GM19452 (cell line): ENCODE measurements around the gene HCAR3.
"Not testable (repeated sequence)": the region's sequence is repeated elsewhere in the genome, so short reads cannot be mapped to it uniquely, and the experiment has no call there.

Source experiments
- ATAC-seq: cut with Tn5 transposase; IDR thresholded peaks from one replicate; pipeline ENCODE4 v1.9.1; 2021; ENCODE audit not compliant: unreplicated experiment

Gene HCAR3

DNA sequence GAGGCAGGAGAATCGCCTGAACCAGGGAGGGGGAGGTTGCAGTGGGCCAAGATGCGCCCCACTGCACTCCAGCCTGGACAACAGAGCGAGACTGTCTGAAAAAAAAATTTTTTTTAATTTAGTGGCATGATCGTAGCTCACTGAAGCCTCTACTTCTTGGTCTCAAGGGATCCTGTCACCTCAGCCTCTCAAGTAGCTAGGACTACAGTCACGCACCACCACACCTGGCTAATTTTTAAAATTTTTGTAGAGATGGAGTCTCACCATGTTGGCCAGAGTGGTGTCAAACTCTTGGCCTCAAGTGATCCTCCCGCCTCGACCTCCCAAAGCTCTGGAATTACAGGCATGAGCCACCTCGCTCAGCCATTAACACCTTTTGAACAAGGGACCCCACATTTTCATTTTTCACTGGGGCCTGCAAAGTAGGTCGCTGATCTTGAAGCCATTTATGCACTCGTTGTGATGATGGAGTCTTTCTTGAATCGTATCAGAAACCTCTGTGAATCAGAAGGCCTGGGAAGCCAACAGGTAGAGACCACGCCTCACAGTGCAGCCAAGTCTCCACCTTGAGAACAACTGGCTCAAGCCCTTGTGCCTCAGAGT is 8.1 kb upstream of the HCAR3 start:
- ATAC-seq: no peak

DNA sequence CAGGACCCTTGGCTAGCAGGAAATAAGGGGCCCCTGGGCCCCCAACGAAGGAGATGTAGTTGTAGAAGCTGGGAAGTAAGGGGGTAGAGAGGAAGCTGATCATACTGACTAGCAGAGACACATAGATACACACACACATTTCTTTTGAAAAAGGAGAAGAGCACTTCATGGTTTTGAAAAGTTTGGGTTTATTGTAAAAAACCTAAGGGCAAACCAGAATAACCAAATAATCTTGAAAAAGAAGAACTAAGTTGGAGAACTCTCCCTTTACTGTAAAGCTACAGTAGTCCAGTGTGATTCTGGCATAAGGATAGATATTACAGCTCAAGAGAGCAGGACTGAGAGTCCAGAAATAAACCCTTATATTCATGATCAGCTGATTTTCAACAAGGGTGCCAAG is 5.8 kb upstream of the HCAR3 start:
- ATAC-seq: no peak

DNA sequence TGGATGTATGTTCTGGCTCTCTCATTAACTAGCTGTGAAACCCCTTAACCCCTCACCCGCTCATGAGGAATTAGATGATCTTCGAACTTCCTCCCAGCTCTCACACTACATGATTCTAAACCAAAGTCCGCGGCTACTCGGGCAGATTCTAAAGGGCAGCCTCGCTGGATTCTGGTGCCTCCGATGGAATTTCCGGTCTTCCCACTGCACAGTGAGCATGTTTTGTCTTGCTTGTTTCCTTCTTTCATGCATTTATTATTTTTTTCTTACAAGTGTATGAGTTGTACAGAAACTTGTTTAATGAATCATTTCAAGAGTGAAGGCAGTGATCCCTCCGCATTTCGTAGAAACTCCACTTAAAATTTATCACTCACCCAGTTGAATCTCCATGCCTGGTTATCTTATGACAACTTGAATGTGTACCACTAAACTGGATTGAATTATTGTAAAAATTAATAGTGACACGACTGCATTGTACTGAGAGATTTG is 4.5 kb upstream of the HCAR3 start:
- no peak for ATAC-seq

DNA sequence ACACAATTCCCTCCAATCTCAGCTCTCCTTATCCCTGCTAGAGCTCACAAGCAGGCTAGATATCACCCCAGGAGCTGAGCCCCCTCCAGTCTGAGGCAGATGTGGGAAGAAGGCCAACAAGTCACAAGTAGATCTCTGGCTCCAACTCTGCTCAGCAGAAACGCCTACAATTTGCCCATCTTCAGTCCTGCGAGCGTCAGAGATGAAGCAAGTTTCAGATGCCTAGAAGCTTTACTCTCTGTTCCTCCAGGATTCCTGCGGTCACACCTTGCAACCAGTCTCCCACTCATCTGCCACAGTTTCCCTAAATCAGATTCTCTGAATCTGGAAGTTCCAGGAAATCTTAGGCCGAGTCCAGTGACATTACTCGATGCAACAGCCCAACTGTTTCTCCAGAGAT is 1.4 kb downstream of the HCAR3 start:
- not testable (repeated sequence) for ATAC-seq

GRCh38 chr12:122713491-122714188 is 3.0 kb downstream of the HCAR3 start:
- ATAC-seq: not testable (repeated sequence)

GRCh38 chr12:122711266-122711665 is 5.3 kb downstream of the HCAR3 start:
- not testable (repeated sequence) for ATAC-seq

DNA sequence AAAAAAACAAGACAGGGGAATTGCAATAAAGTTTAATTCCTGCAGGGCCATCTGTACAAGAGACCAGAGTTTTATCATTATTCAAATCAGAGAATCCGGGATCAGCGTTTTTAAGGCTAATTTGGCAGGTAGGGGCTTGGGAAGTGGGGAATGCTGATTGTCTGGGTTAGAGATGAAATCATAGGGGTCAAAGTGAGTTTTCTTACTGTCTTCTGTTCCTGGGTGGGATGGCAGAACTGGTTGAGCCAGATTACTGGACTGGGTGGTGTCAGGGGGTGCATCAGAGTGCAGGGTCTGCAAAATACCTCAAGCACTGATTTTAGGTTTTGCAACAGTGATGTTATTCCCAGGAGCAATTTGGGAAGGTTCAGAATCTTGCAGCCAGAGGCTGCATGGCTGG is 6.3 kb downstream of the HCAR3 start:
- not testable (repeated sequence) for ATAC-seq

DNA sequence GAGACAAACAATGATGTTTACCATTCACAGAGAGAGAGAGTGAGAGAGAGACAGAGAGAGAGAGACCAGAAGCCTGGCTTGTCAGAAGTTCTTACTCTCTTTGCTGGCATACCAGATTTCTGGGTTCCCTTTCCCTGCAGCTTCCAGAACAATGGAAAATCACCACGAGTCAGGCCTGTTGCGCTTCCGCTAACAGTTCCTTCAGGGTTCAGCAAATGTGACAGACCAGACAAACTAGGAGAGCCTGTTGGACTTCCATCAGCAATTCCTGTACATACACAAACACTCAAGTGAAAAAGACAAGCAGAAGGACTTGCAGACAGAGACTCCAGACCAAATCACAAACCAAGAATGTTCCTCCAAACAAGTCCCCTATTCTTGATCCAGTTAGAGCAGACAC is 7.3 kb downstream of the HCAR3 start:
- ATAC-seq: not testable (repeated sequence)

DNA sequence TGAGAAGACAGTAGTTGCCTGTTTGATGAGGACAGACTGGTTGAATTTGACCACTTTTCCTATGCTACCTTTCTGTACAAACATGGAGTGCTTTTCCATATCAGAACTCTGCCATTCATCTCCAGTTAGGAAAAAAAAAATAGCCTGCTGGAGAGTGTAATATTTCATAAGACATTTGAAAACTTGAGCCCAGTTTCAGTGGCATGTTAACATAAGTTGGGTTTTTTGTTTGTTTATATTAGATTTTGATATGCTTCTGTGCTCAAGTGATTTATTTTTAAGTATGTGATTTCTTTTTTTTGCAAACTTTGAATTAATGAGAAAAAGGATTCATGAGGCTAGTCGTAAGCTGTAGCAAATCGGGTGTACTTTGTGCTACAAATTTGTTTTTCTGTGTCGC is 12.8 kb downstream of the HCAR3 start:
- ATAC-seq: not testable (repeated sequence)

DNA sequence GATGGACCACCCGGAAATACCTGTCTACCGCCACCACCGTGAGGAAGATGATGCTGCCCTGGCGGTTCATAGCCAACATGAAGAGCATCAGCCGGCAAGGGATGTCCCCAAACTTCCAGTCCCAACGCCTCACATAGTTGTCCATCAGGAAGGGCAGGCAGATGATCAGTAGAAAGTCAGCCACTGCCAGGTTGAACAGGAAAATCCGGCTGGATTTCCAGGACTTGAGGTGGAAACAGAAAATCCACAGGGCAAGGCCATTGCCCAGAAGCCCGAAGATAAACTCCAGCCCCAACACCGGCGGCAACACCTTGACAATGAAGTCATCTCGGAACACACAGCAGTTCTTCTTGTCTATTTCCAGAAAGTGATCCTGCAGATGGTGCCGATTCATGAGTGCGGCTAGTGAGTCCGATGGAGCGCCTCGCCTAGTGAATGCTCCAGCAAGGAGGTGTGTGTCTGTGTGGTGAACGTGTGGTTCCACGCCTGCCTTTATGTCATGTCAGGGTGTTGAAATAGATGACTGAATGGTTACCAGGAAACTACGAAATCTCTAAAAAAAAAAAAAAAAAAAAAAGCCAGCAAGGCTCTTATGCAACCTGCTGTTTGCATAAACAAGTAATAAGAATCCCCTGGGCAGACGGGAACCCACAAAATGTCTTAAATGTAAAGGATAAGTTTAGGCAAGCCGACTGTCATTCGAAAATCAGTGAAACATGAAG is 13.6 kb downstream of the HCAR3 start, which contains the start of gene HCAR2:
HCAR2 (minus strand) TSS at position 468 of the 722 bp plus-strand sequence; CDS start at position 394, 74 bp downstream.
- ATAC-seq: not testable (repeated sequence)

DNA sequence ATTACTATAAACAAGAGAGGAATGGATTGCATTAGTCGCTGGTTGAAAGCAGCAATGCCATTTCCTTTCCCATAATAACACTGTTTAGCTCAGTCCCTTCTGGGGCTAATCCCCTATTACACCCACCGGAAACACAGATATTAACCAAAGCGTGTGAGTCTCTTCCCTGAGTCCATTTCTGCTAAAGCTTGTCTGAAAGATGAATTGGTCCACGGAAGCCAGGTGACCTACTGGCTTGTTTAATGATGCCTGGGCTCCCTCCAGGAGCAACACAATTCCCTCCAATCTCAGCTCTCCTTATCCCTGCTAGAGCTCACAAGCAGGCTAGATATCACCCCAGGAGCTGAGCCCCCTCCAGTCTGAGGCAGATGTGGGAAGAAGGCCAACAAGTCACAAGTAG is 15.1 kb downstream of the HCAR3 start:
- ATAC-seq: not testable (repeated sequence)

- not testable (repeated sequence) for ATAC-seq
Observed at GRCh38 chr12:122700038-122700710, 16.4 kb downstream of the HCAR3 start.

GRCh38 chr12:122696922-122697321 is 19.7 kb downstream of the HCAR3 start:
- not testable (repeated sequence) for ATAC-seq

GRCh38 chr12:122691566-122691965 is 25.0 kb downstream of the HCAR3 start:
- no peak for ATAC-seq

GRCh38 chr12:122688291-122688690 is 28.3 kb downstream of the HCAR3 start:
- ATAC-seq: no peak

GRCh38 chr12:122687086-122687485 is 29.5 kb downstream of the HCAR3 start:
- ATAC-seq: no peak

GRCh38 chr12:122686538-122686937 is 30.1 kb downstream of the HCAR3 start:
- no peak for ATAC-seq

DNA sequence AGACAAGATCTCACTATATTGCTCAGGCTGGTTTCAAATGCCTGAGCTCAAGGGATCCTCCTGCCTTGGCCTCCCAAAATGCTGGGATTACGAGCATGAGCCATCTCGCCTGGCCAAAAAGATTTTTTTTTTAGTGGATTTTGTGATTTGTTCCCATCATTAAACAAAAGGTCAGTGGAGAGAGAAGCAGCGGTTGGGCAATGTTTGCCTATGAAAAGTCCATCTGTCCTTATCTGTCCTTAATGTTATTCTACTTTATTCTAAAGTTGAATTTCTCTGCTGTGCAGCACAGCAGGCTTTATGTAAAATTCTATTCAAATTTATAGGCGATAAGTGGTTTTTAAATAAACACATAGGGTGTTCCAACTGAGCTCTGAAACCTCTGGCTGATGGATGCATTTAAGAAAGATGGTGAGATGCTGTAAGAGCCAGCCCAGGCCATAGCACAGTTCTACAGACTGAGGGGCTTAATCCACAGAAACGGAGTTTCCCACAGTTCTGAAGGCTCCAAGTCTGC is 32.3 kb downstream of the HCAR3 start:
- no peak for ATAC-seq

- no peak for ATAC-seq
Observed at GRCh38 chr12:122681814-122682213, 34.8 kb downstream of the HCAR3 start.

- ATAC-seq: not testable (repeated sequence)
Observed at GRCh38 chr12:122680989-122681388, 35.6 kb downstream of the HCAR3 start.

DNA sequence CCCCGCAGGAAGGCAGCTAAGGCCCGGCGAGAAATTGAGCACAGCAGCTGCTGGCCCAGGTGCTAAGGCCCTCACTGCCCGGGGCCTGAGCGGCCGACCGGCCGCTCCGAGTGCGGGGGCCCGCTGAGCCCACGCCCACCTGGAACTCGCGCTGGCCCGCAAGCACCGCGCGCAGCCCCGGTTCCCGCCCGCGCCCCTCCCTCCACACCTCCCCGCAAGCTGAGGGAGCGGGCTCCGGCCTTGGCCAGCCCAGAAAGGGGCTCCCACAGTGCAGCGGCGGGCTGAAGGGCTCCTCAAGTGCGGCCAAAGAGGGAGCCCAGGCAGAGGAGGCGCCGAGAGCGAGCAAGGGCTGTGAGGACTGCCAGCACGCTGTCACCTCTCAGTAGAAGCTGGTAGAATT is 39.8 kb downstream of the HCAR3 start:
- ATAC-seq: not testable (repeated sequence)
